Measurements from ENCODE around the gene DDX52.

- TF ChIP-seq CTCF (IDR thresholded peaks at IDR 0.05): no peak
- no peak for TF ChIP-seq POLR2A (IDR thresholded peaks at IDR 0.05)
These were observed 58.2 kb downstream of the DDX52 start for GRCh38 chr17:37585066-37585465.

Data from tibial nerve (tissue), 3 donors.